ENCODE data around the gene TRIM44.
"Not testable (repeated sequence)": the region's sequence is repeated elsewhere in the genome, so short reads cannot be mapped to it uniquely, and the experiment has no call there.

TRIM44 gene

GRCh38 chr11:35761899-35762298 lies 99.3 kb downstream of the TRIM44 start:
- no peak for DNase-seq

GRCh38 chr11:35763301-35763700 lies 100.7 kb downstream of the TRIM44 start:
- DNase-seq, result no peak

GRCh38 chr11:35763765-35764164 lies 101.2 kb downstream of the TRIM44 start:
- no peak for DNase-seq

- DNase-seq, result no peak
Measured at GRCh38 chr11:35764417-35764816, 101.8 kb downstream of the TRIM44 start.

- DNase-seq, result no peak
Measured at GRCh38 chr11:35765211-35765610, 102.6 kb downstream of the TRIM44 start.

GRCh38 chr11:35766651-35767050 lies 104.1 kb downstream of the TRIM44 start:
- DNase-seq, result no peak

- not testable (repeated sequence) for DNase-seq
Measured at GRCh38 chr11:35770425-35770824, 107.8 kb downstream of the TRIM44 start.

- no peak for DNase-seq
Measured at GRCh38 chr11:35771722-35772121, 109.1 kb downstream of the TRIM44 start.

GRCh38 chr11:35777241-35777640 lies 114.7 kb downstream of the TRIM44 start:
- DNase-seq, result not testable (repeated sequence)

- DNase-seq, result not testable (repeated sequence)
Measured at GRCh38 chr11:35778943-35779342, 116.4 kb downstream of the TRIM44 start.

GRCh38 chr11:35779409-35779808 lies 116.8 kb downstream of the TRIM44 start:
- no peak for DNase-seq

GRCh38 chr11:35780951-35781860 lies 118.6 kb downstream of the TRIM44 start:
- no peak for DNase-seq

- DNase-seq, result no peak
Measured at GRCh38 chr11:35781861-35782470, 119.4 kb downstream of the TRIM44 start.

- no peak for DNase-seq
Measured at GRCh38 chr11:35783809-35784208, 121.2 kb downstream of the TRIM44 start.

GRCh38 chr11:35784699-35785098 lies 122.1 kb downstream of the TRIM44 start:
- no peak for DNase-seq

- no peak for DNase-seq
Measured at GRCh38 chr11:35785287-35786167, 123.0 kb downstream of the TRIM44 start.

- DNase-seq, result no peak
Measured at GRCh38 chr11:35786188-35786587, 123.6 kb downstream of the TRIM44 start.

GRCh38 chr11:35787013-35787504 lies 124.5 kb downstream of the TRIM44 start:
- peak; percentile 55 for DNase-seq

- no peak for DNase-seq
Measured at GRCh38 chr11:35787626-35788025, 125.1 kb downstream of the TRIM44 start.

GRCh38 chr11:35791088-35791958 lies 128.7 kb downstream of the TRIM44 start:
- no peak for DNase-seq

- no peak for DNase-seq
Measured at GRCh38 chr11:35792148-35792845, 129.7 kb downstream of the TRIM44 start.

All from right forelimb (tissue), 1 donor.